Activated T-cell treated with anti-CD3 and anti-CD28 coated beads for 1 hour (primary cell): ENCODE results near the gene UBTFL1.
"Not testable (repeated sequence)": the region's sequence is repeated elsewhere in the genome, so short reads cannot be mapped to it uniquely, and the experiment has no call there.

Experiments
- DNase-seq: peaks from one replicate; pipeline ENCODE4 v3.0.0-alpha.2; 2020; ENCODE audit warnings: low read depth

The UBTFL1 gene, protein sequence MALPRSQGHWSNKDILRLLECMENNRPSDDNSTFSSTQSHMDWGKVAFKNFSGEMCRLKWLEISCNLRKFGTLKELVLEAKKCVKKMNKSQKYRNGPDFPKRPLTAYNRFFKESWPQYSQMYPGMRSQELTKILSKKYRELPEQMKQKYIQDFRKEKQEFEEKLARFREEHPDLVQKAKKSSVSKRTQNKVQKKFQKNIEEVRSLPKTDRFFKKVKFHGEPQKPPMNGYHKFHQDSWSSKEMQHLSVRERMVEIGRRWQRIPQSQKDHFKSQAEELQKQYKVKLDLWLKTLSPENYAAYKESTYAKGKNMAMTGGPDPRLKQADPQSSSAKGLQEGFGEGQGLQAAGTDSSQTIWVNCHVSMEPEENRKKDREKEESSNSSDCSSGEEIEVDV

DNA sequence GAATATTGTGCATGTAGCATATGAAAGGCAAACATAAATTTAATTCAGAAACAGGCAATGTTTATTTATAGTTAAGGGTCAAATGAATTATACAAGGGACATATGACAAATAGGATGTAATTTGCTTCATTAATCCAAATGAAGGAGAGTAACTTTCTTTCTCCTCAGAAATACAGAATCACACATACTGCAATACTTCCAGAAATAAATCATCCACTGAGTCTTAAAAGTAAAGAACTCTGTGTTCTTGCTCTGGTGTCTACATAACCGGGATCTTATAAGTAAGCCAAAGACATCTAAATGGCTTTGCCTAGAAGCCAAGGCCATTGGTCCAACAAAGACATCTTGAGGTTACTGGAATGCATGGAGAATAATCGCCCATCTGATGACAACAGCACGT, at the start of gene UBTFL1:
UBTFL1 (plus strand) TSS at position 301 of the 400 bp plus-strand sequence; CDS start at position 301, 0 bp downstream.
- not testable (repeated sequence) for DNase-seq

DNA sequence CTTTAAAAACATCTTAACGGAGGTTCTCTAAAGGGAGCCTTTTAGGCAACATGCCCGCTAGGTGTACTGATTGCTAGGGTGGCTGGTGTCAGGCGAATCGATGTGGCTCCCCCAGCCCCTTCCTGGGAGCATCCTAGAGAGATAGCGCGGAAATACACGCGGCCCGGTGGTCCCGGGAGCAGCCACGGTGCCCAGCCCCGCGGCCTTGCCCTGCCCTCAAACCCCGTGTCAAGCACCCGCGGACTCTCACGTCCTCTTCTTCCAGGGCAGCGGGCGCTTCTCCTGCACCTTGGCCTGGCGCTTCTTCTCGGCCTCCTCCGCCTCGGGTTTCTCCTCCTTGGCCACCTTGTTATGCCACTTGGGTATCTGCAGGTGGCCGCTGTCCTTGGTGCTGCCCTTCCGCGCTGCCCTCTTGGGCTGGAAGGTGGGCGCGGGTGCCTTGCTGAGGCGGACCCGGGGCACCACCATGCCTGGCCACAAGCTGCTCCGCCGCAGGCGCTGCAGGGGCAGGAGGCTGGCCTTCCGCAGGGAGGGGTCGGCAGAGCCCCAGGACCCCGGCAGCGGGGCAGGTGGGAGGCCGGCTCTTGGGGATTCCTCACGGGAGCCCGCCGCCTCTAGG, 34.0 kb upstream of the UBTFL1 start:
- not testable (repeated sequence) for DNase-seq

DNA sequence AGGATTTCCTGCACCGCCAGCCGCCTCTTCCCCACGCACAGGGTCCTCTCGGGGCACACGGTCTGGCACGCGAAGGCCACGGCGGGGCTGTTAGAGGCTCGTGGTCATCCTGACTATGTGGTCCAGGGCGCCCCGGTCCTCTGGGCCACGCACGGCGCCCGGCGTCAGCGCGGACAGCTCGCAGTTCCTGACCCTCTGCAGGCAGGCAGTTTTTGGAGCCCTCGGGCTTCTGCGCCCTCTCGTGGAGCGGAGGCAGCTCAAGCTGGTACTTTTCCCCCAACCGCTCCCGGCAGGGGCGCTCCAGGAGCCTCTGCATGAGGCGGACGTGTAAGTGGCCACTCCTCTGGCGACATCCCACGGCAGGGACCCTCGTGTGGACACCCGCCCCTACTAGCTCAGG, 33.4 kb upstream of the UBTFL1 start:
- not testable (repeated sequence) for DNase-seq

DNA sequence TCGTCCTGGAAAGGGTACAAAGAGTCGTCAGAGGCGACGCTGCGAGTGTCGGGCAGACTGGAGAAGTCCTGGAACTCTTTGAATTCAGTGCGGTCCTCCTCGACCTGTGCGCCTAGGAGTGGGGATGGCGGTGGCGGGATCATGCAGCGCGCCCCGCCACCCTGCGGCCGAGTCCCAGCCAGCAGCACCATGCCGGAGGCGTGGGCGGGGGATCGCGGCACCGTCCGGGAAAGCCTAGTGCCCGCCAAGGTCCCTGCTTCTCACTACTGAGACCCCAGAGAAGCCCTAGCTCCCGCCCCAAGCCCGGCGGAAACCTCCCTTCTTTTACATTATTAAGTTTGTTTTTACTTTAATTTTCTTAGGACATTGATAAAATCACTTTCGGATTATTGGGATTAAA, 32.2 kb upstream of the UBTFL1 start:
- DNase-seq = not testable (repeated sequence)

DNA sequence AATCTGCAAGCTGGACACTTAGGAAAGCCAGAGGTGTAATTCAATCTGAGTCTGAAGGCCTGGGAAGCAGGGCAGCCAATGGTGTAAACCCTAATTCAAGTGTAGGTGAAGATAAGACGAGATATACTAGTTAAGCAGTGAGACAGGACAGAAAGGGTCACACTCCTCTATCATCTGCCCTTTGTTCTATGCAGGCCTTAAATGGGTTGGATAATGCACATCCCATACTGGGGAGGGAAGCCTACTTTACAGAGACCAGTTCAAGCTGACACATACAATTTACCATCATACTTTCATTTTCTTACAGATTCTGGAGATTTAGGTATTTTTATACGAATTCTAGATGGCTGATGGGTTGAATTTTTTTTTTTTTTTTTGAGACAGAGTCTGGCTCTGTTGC, 3.0 kb downstream of the UBTFL1 start:
- DNase-seq = not testable (repeated sequence)

DNA sequence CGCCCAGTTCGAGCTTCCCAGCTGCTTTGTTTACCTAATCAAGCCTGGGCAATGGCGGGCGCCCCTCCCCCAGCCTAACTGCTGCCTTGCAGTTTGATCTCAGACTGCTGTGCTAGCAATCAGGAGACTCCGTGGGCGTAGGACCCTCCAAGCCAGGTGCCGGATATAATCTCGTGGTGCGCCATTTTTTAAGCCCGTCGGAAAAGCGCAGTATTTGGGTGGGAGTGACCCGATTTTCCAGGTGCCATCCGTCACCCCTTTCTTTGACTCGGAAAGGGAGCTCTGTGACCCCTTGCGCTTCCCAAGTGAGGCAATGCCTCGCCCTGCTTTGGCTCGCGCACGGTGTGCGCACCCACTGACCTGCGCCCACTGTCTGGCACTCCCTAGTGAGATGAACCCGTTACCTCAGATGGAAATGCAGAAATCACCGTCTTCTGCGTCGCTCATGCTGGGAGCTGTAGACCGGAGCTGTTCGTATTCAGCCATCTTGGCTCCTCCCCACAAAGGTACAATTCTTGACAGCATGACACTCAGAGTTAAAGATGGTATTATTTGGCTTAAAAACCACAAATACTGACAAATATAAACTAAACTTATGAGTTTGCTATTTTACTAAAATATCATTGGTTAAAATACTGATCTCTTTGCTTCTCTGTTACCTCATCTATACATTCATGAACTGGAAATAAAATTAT, 9.6 kb downstream of the UBTFL1 start:
- DNase-seq = not testable (repeated sequence)

DNA sequence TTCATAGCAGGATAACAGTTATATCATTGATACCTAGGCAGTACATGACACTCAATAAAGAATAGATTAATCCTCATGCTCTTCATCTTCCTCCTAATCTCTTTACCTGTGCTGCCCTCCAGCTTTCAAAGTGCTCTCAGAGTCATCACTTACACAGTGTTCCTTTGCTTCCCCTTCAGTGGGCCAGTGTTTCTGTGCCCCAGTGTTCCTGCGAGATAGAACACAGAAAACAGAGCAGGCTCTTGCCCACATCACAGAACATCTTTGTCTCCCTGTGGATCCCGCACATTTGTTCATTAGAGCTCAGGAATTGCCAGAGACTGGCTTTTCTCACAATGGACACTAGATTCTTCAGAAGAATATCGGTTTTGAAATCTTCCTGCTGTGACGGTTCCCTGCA, 12.5 kb downstream of the UBTFL1 start:
- not testable (repeated sequence) for DNase-seq

DNA sequence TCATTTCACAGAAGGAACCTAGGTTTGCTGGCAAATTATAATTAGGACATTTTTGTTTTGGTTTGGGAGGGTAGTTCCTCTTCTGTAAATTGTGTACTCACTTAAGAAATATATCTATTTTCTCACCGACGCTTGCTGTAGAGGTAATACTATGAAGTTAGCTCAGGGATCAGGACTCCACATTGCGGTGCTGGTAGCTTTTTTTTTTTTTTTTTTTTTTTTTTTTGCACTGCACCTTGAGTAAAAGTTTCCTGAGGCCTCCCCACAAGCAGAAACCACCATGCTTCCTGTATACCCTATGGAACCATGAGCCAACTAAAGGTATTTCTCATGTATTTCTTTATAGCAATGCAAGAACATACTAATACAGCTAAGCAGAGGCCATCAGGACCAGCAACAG, 14.7 kb downstream of the UBTFL1 start:
- no peak for DNase-seq

DNA sequence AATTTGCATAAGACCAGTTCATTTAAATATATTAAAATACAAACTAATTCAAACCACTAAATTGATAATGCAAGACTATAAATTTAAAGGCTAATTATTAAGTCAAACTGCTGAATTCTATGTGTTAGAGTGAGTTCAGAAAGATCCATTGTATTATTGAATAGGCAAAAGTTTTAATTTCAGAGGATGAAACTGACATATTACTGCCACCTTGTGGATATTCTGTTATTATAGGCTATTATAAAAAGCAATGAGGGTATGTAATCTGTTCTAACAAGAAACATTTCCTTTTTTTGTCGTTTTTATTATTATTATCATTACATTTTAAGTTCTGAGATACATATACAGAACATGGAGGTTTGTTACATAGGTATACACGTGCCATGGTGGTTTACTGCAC, 27.8 kb downstream of the UBTFL1 start:
- DNase-seq = no peak

DNA sequence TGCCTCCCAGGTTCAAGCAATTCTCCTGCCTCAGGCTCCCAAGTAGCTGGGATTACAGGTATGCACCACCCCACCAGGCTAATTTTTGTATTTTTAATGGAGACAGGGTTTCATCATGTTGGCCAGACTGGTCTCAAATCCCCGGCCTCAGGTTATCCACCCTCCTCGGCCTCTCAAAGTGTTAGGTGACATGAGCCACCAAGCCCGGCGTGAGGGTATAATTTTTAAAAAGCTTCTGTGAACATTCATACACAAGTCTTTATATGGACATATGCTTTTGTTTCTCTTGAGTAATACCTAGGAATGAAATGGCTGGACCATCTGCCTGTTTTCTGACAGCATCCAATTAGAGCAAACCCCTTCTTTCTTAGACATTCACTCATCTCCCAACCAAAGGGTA, 34.4 kb downstream of the UBTFL1 start:
- DNase-seq = no peak

DNA sequence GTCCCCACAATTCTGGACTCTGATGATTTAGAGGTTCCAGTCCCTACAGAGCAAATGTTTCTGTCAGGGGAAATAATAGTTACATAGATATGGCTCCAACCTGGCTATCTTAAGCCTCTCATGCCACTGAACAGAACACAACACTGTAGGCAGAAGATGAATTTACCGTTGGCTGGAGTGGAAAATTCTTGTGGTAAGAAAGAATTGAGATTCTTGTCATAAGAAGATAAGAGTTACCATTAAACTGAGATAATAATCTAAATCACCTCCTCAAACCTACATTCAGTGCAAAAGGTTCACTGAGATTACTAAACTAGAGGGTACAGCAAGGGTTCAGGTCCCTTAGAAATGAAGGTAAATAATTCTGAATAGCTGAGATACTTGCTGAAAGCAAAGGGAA, 38.6 kb downstream of the UBTFL1 start:
- no peak for DNase-seq

DNA sequence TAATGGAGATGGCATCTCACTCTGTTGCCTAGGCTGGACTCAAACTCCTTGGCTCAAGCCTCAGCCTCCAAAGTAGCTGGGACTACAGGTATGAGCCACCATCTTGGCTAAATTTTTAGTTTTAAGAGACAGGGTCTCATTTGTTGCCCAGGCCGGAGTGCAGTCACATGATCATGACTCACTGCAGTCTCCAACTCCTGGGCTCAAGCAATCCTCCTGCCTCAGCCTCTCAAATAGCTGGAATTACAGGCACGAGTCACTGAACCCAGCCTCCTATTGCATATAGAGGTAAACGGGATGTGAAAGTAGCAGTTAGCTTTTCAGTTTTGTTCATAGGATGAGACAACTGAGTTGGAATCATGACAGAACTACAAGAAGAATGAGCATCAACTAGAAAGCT, 39.2 kb downstream of the UBTFL1 start:
- no peak for DNase-seq

DNA sequence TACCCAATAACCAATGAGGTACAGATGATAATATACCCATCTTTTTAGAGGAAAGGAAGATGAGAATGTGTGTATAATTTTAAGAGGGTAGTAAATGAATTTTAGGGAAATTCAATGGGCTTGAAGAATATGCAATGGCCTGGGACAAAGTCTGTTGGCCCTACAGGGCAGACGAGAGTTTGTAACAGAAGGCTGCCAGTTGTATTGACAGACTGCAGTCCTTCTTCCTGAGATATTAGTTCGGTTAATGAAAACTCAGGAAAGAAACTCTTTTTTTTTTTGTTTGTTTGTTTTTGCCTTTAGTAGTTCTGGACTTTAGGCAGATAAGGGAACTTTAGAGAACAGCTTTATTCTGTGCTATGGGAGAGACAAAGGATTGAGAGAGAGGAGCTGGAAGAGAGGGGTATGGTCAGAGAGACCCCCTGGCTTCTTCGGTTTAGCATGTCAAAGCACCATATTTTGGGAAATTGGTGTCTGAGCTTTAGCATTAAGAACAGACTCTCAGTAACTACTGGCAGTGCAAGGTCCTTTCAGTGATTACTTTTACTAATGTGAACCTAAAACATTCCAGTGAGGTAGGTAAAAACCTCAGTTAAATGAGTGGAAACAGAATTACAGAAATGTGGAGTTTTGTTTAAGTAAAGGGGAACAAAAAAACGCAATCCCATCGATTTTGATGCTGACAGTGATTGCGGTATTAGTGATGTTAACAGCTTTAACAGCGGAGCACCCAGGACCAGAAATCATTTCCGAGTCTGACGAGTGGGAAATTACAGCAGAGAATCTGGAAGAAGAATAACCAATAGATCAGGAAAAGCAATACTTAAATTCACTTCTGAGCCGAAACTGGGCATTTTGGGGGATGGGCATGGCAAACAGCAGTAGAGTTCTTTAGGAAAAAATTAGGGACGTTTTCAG, 48.1 kb downstream of the UBTFL1 start:
- DNase-seq = no peak

DNA sequence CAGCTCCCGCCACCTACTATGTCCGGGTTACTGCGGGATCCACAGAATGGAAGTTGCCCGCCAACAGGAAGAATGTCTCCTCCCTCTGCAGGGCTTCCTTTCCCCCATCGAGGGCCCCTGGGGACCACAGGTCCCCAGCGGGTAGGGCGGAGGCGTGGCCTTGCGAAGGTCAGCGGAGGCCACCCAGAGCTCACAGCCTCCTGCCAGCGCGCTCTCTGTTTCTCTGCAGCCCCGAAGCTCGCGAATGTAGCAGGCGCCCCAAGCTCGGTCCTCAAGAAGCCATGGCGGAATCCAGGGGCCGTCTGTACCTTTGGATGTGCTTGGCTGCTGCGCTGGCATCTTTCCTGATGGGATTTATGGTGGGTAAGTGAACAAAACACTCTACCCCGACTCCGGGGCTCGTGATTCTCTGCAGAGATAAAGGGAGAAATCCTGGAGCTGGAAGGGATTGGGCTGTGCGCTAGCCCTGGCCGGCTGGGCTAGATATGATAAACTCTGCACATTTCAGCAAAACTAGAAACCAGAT, 48.8 kb downstream of the UBTFL1 start, which contains the start of gene NAALAD2:
NAALAD2 (plus strand) TSS at position 186 of the 526 bp plus-strand sequence; CDS start at position 282, 96 bp downstream.
- DNase-seq = no peak

DNA sequence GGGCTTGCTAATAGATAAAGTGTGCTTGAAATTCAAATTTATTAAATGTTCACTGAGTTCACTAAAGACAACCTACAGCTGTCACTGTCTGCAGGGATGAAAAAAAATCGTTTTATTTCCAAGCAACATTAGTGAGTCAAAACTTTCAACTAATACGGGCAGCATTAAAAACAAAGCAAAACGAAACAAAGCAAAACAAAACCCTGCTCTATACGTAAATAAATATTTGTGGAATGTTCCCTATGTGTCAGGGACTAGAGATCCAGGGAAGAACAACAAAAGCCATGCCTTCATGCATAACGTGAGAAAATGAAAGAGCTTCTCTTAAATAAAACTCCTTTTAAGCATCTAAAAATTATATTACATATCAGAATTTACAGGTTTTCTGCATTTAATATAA, 49.3 kb downstream of the UBTFL1 start:
- no peak for DNase-seq
